Ectodermal cell (in vitro differentiated cells): Measurements from ENCODE around the gene LMTK2.

Experiments used
- H3K27ac ChIP-seq: 2 replicates; pipeline ENCODE4 v1.7.0; 2013; ENCODE audit warnings: mild to moderate bottlenecking, low read depth, low read length; ENCODE audit not compliant: insufficient read depth, poor library complexity, severe bottlenecking
- H3K27me3 ChIP-seq: 2 replicates; pipeline ENCODE4 v1.7.0; 2013; ENCODE audit warnings: mild to moderate bottlenecking, low read length; ENCODE audit not compliant: insufficient read depth, control insufficient read depth, poor library complexity, severe bottlenecking
- H3K36me3 ChIP-seq: one replicate; pipeline ENCODE4 v1.7.0; 2013; ENCODE audit warnings: low read length; ENCODE audit not compliant: control insufficient read depth, insufficient read depth
- H3K4me1 ChIP-seq: one replicate; pipeline ENCODE4 v1.7.0; 2013; ENCODE audit warnings: low read length; ENCODE audit not compliant: control insufficient read depth, insufficient read depth
- H3K4me3 ChIP-seq: 2 replicates; pipeline ENCODE4 v1.7.0; 2013; ENCODE audit warnings: low read depth, low read length, control low read depth; ENCODE audit not compliant: insufficient read depth
- H3K9me3 ChIP-seq: 2 replicates; pipeline ENCODE4 v1.7.0; 2013; ENCODE audit warnings: mild to moderate bottlenecking, low read length, moderate library complexity; ENCODE audit not compliant: control insufficient read depth
- WGBS, 2 experiments: methylation state at CpG; one replicate each; pipeline ENCODE4 v1.1.7; 2013; ENCODE audit warnings: missing lambda C conversion rate in 2 of 2; 5-methylcytosine and 5-hydroxymethylcytosine counted together

LMTK2 gene

GRCh38 chr7:98256431-98256830 lies 149.8 kb downstream of the LMTK2 start:
- Histone ChIP-seq H3K4me1 (peaks cover 5% of the 10 kb centered on the region), H3K27me3 (no peaks in the 10 kb centered on the region), H3K9me3 (no peaks in the 10 kb centered on the region), H3K27ac (no peak overlapping the region), H3K36me3 (no peaks in the 10 kb centered on the region), H3K4me3 (no peak overlapping the region)
- 94% methylated on average over 5 to 7 of the region's 7 CpGs for WGBS, 2 experiments

DNA sequence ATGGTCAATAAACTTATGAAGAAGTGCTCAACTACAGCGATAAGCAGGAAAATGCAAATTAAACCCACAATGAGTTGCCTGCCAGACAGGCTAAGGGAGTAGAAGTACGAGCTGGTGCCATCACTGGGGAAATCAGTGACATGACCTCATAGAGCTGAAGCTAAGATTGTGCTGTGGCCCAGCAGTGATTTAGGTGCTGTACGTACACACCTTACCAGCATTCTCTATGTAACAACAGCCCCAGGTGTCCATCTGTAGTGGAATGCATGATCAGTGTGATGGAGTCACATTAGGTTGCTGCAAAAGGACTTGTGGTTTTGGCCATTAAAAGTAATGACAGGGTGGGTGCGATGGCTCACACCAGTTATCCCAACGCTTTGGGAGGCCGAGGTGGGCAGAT lies 151.0 kb downstream of the LMTK2 start:
- no peaks in the 10 kb centered on the region for H3K27me3 ChIP-seq
- no peaks in the 10 kb centered on the region for H3K36me3 ChIP-seq
- no peak overlapping the region for H3K27ac ChIP-seq
- peaks cover 3% of the 10 kb centered on the region for H3K4me1 ChIP-seq
- WGBS, 2 experiments = 87 to 88% methylated on average over 6 of the region's 6 CpGs
- no peak overlapping the region for H3K4me3 ChIP-seq
- no peaks in the 10 kb centered on the region for H3K9me3 ChIP-seq
